Mucosa of descending colon (tissue), 3 donors: ENCODE measurements around the gene F3. TPM values are rescaled to one million over a fixed set of nuclear protein-coding genes. Genes with fewer than 3 reads are reported as not detected.
A peak's percentile ranks its signal among the peaks of the same experiment; 100 is the strongest.

Source experiments
- ATAC-seq: fragments of 200-7000 bp; cut with Tn5 transposase; one replicate; pipeline ENCODE4 v1.9.1; 2020; ENCODE audit warnings: mild to moderate bottlenecking, moderate library complexity
- DNase-seq, 3 donors: peaks; one replicate each; pipeline ENCODE4 v3.0.0-alpha.2; 2020
- H3K36me3 ChIP-seq: fragments of 200-600 bp; one replicate; pipeline ENCODE4 v1.8.0; 2021; ENCODE audit warnings: low read depth, mild to moderate bottlenecking
- H3K4me1 ChIP-seq: fragments of 200-600 bp; one replicate; pipeline ENCODE4 v1.8.0; 2021; ENCODE audit warnings: low read depth, mild to moderate bottlenecking
- H3K4me3 ChIP-seq: fragments of 200-600 bp; one replicate; pipeline ENCODE4 v1.8.0; 2021; ENCODE audit warnings: mild to moderate bottlenecking
- H3K9me3 ChIP-seq: fragments of 200-600 bp; one replicate; pipeline ENCODE4 v1.8.0; 2021; ENCODE audit warnings: mild to moderate bottlenecking
- CTCF ChIP-seq: fragments of 200-600 bp; IDR thresholded peaks from one replicate; pipeline ENCODE4 v1.8.0; 2022; ENCODE audit warnings: antibody characterized with exemption, mild to moderate bottlenecking
- intact Hi-C, 2 donors: fragments of 100-400 bp; cut with DNase I in 1 of 2; cut with micrococcal nuclease in 1 of 2; formaldehyde crosslinking; loops; one replicate each; pipeline versions ENCODE4 v1.11.0 to v1.11.1; 2022; cut with DNase I, micrococcal nuclease
- total RNA-seq, 3 donors: library from RNA; stranded (reverse); fragmentation: NEBNext Ultra II Directional in 2 of 3; extraction: Animal tissue kit (Norgen Biotek cat#: 25700) in 2 of 3; gene quantifications; one replicate each; pipeline versions ENCODE4 v1.2.1 to v1.2.4, GENCODE V29; 2021 to 2023
- donor health status: DM: no; HTN: no; CAD: no; lungs with moderate emphysema.
- donor health status: DM: no; HTN: no; CAD: no.
- donor health status: DM: no; HTN: yes; CAD: no.

Gene F3
- total RNA-seq, 3 donors from 2014 or later, result 24.4 to 44.3 (median 33.2) TPM

- Histone ChIP-seq H3K4me1 (no peaks in the 10 kb centered on the region), H3K36me3 (peaks cover 6% of the 10 kb centered on the region), H3K4me3 (no peak overlapping the region), H3K9me3 (no peaks in the 10 kb centered on the region)
- no peak for TF ChIP-seq CTCF
- ATAC-seq, result no peak
- intact Hi-C loops, result no loop called here
- DNase-seq, result no peak
Observed at GRCh38 chr1:94486990-94487389, 54.6 kb downstream of the F3 start.

- intact Hi-C loops, result no loop called here
- H3K36me3 ChIP-seq, result peaks cover 6% of the 10 kb centered on the region
- peak; percentile 56 for TF ChIP-seq CTCF
- H3K4me3 ChIP-seq, result no peak overlapping the region
- peak in 1 of 3 donors; percentile 45 for DNase-seq
- H3K4me1 ChIP-seq, result no peaks in the 10 kb centered on the region
- ATAC-seq, result peak; percentile 95
- no peaks in the 10 kb centered on the region for H3K9me3 ChIP-seq
Observed at GRCh38 chr1:94481473-94481933, 60.1 kb downstream of the F3 start.

GRCh38 chr1:94479682-94480081, 61.9 kb downstream of the F3 start:
- no peak for DNase-seq
- Histone ChIP-seq H3K4me3 (no peak overlapping the region), H3K9me3 (no peaks in the 10 kb centered on the region), H3K36me3 (peaks cover 6% of the 10 kb centered on the region), H3K4me1 (no peaks in the 10 kb centered on the region)
- no peak for TF ChIP-seq CTCF
- no peak for ATAC-seq
- intact Hi-C loops, result no loop called here

Other genes starting within 250 kb of the F3 start
- gene ABCD3, start 123.4 kb downstream of the F3 start, total RNA-seq, result 100 to 1,000 TPM in 1 of 3 donors, 10 to 100 TPM in 2; 67.9 to 102 (median 99.3) TPM